Neural crest cell (in vitro differentiated cells): ENCODE data around the gene RAD23A. TPM values are rescaled to one million over a fixed set of nuclear protein-coding genes. Genes with fewer than 3 reads are reported as not detected.

Source experiments
- DNase-seq: peaks from one replicate; pipeline ENCODE4 v3.0.0; 2021; ENCODE audit warnings: low read depth, mixed read lengths, low spot score
- H3K27ac Mint-ChIP-seq: one replicate; pipeline ENCODE4 v1.8.0; 2021; ENCODE audit warnings: mild to moderate bottlenecking, mixed read lengths; ENCODE audit not compliant: unreplicated experiment
- H3K27me3 Mint-ChIP-seq: 2 replicates; pipeline ENCODE4 v1.8.0; 2021; ENCODE audit warnings: low read depth, mild to moderate bottlenecking, mixed read lengths
- H3K36me3 Mint-ChIP-seq: 2 replicates; pipeline ENCODE4 v1.8.0; 2021; ENCODE audit warnings: low read depth, mild to moderate bottlenecking, mixed read lengths
- H3K4me1 Mint-ChIP-seq: 2 replicates; pipeline ENCODE4 v1.8.0; 2021; ENCODE audit warnings: mixed read lengths
- H3K4me3 Mint-ChIP-seq: one replicate; pipeline ENCODE4 v1.8.0; 2021; ENCODE audit warnings: mild to moderate bottlenecking, mixed read lengths
- H3K9me3 Mint-ChIP-seq: 2 replicates; pipeline ENCODE4 v1.8.0; 2021; ENCODE audit warnings: mixed read lengths
- total RNA-seq: library from RNA; stranded (reverse); gene quantifications from 2 replicates; pipeline ENCODE4 v1.2.1, GENCODE V29; 2021
- TF ChIP-seq, protein P1 (sequence below): fragments of 200-600 bp; sonication (generic); conservative IDR thresholded peaks from 2 replicates; pipeline ENCODE4 v1.5.0; 2021; ENCODE audit warnings: antibody characterized with exemption, mild to moderate bottlenecking

Gene RAD23A
- total RNA-seq, 1 donor from 2014 or later = 82.8 TPM

GRCh38 chr19:12940897-12941296 is 4.8 kb upstream of the RAD23A start:
- no peak for DNase-seq
- Mint-ChIP-seq H3K27me3 (peaks cover 17% of the 10 kb centered on the region), H3K4me1 (peaks cover 50% of the 10 kb centered on the region), H3K27ac (no peak overlapping the region), H3K4me3 (peak overlapping the region; percentile 100), H3K9me3 (no peaks in the 10 kb centered on the region), H3K36me3 (peaks cover 39% of the 10 kb centered on the region)
- TF ChIP-seq, protein P1, sequence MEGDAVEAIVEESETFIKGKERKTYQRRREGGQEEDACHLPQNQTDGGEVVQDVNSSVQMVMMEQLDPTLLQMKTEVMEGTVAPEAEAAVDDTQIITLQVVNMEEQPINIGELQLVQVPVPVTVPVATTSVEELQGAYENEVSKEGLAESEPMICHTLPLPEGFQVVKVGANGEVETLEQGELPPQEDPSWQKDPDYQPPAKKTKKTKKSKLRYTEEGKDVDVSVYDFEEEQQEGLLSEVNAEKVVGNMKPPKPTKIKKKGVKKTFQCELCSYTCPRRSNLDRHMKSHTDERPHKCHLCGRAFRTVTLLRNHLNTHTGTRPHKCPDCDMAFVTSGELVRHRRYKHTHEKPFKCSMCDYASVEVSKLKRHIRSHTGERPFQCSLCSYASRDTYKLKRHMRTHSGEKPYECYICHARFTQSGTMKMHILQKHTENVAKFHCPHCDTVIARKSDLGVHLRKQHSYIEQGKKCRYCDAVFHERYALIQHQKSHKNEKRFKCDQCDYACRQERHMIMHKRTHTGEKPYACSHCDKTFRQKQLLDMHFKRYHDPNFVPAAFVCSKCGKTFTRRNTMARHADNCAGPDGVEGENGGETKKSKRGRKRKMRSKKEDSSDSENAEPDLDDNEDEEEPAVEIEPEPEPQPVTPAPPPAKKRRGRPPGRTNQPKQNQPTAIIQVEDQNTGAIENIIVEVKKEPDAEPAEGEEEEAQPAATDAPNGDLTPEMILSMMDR = no peak

GRCh38 chr19:12943437-12944044 is 2.1 kb upstream of the RAD23A start:
- no peaks in the 10 kb centered on the region for H3K9me3 Mint-ChIP-seq
- TF ChIP-seq, protein P1 = no peak
- peaks cover 15% of the 10 kb centered on the region for H3K27me3 Mint-ChIP-seq
- peaks cover 51% of the 10 kb centered on the region for H3K4me1 Mint-ChIP-seq
- H3K36me3 Mint-ChIP-seq = peaks cover 39% of the 10 kb centered on the region
- peak overlapping the region; percentile 38 for H3K27ac Mint-ChIP-seq
- peak overlapping the region; percentile 95 for H3K4me3 Mint-ChIP-seq
- DNase-seq = no peak

DNA sequence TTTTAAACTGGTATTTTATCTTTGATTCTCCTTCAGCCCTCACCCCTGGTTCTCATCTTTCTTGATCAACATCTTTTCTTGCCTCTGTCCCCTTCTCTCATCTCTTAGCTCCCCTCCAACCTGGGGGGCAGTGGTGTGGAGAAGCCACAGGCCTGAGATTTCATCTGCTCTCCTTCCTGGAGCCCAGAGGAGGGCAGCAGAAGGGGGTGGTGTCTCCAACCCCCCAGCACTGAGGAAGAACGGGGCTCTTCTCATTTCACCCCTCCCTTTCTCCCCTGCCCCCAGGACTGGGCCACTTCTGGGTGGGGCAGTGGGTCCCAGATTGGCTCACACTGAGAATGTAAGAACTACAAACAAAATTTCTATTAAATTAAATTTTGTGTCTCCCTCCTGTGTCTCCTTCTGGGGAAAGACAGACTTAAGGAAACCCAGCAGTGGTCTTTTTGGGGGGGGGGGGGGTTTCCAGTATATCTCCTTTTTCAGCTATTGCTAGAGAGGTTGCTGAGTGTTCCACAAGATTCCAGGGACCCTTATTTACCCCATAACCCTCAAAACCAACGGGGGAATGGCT is 1.5 kb upstream of the RAD23A start:
- peaks cover 15% of the 10 kb centered on the region for H3K27me3 Mint-ChIP-seq
- no peak for DNase-seq
- H3K27ac Mint-ChIP-seq = no peak overlapping the region
- H3K36me3 Mint-ChIP-seq = peaks cover 33% of the 10 kb centered on the region
- no peaks in the 10 kb centered on the region for H3K9me3 Mint-ChIP-seq
- TF ChIP-seq, protein P1 = no peak
- peak overlapping the region; percentile 95 for H3K4me3 Mint-ChIP-seq
- peaks cover 46% of the 10 kb centered on the region for H3K4me1 Mint-ChIP-seq

- peak; percentile 58 for DNase-seq
- Mint-ChIP-seq H3K27me3 (peaks cover 12% of the 10 kb centered on the region), H3K9me3 (no peaks in the 10 kb centered on the region), H3K27ac (peak overlapping the region; percentile 92), H3K36me3 (peaks cover 21% of the 10 kb centered on the region), H3K4me1 (peaks cover 30% of the 10 kb centered on the region), H3K4me3 (peak overlapping the region; percentile 95)
- TF ChIP-seq, protein P1 = no peak
Observed at GRCh38 chr19:12946092-12946721, 545 bp downstream of the RAD23A start.

DNA sequence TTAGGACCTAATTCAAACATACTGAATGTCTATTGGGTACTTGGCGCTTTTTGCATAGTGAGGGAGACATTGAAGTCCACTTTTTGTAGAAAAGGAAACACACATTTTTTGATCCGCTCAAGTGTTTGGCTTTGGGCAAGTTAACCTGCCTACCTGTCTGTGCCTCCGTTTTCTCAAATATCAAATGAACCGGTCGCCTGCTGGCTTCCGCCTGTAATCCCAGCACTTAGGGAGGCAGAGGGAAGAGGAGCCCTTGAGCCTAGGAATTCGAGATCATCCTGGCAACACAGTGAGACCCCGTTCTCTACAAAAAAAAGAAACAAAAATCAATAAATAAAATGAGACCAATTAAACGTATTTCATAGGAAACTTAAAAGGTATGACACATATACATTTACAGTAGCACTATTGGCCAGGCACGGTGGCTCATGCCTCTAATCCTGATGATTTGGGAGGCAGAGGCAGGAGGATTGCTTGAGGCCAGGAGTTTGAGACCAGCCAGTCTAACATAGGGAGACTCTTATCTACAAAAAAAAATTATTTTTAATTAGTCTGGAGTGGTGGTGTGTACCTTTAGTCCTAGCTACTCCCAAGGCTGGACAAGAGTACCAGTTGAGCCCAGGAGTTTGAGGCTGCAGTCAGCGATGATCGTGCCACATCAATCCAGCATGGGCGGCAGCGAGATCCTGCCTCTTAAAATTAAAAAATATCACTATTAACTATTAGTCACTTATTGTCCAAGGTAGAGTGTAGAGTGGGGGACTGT is 1.3 kb downstream of the RAD23A start:
- TF ChIP-seq, protein P1 = no peak
- Mint-ChIP-seq H3K36me3 (peaks cover 21% of the 10 kb centered on the region), H3K4me1 (peaks cover 30% of the 10 kb centered on the region), H3K4me3 (peak overlapping the region; percentile 95), H3K27ac (peak overlapping the region; percentile 92), H3K9me3 (no peaks in the 10 kb centered on the region), H3K27me3 (peaks cover 12% of the 10 kb centered on the region)
- no peak for DNase-seq
